ENCODE measurements around the gene RFT1. TPM values are rescaled to one million over a fixed set of nuclear protein-coding genes. Genes with fewer than 3 reads are reported as not detected.

Gene RFT1
- total and polyA plus RNA-seq, 2 of the 13 experiments (the other 11 are each of a cell fraction or from before 2014, with no cell fraction given): 23.2 to 37.0 TPM

DNA sequence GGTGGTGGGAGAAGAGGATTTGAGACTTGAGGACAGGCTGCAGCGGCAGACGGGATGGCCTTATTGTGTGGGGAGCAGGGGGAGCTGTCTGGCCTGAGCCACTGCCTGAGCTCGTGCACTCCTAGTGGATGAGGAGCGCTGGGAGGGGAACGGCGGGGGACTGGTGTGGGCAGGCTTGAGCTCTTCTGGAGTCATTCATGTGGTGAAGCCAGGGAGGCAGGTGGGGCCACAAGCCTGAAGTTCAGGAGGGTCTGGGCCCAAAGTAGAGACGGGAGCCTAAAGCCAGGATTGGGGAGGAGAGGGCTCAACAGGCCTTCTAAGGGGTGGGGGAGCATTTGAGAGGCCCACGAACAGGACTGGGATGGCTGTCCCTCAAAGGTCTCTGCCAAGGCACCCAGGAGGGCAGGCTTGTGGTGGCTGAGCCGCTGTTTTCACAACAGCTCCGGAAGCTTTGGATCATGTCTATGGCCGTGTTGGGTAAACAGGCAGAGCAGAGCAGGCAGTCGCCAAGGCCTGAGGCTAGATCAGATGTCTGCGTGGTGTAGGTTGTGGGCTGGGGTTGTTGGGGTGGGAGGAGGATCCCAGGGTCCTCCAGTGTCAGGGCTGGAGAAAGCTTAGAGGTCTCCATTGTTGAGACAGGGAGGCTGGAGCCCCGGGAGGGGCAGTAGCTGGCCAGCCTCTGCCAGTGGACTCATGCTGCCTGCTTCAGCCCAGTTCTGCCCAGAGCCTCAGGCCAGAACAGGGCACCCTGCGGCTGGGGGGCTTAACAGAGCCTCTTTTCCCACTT, 39.0 kb upstream of the RFT1 start (continued):
- TF ChIP-seq AHR (CRISPR knock-in tag; IDR thresholded peaks at IDR 0.05): no peak
- TF ChIP-seq ZNF547 (CRISPR knock-in tag; IDR thresholded peaks at IDR 0.05): no peak
- no peak for TF ChIP-seq MAFK (conservative IDR thresholded peaks at IDR 0.05 in 1 of 2, IDR thresholded peaks at IDR 0.05 in 1 of 2; ENCODE audit: low read length in 2 of 2)
- no peak for TF ChIP-seq ZNF10 (CRISPR knock-in tag; IDR thresholded peaks at IDR 0.05; ENCODE audit: borderline replicate concordance, low read depth)
- TF ChIP-seq CEBPB (IDR thresholded peaks at IDR 0.05; ENCODE audit: borderline replicate concordance, low read depth, low read length): peak; percentile 29; the same call in 1 of the 2 replicates
- TF ChIP-seq, protein P1, sequence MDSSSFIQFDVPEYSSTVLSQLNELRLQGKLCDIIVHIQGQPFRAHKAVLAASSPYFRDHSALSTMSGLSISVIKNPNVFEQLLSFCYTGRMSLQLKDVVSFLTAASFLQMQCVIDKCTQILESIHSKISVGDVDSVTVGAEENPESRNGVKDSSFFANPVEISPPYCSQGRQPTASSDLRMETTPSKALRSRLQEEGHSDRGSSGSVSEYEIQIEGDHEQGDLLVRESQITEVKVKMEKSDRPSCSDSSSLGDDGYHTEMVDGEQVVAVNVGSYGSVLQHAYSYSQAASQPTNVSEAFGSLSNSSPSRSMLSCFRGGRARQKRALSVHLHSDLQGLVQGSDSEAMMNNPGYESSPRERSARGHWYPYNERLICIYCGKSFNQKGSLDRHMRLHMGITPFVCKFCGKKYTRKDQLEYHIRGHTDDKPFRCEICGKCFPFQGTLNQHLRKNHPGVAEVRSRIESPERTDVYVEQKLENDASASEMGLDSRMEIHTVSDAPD (CRISPR knock-in tag; IDR thresholded peaks at IDR 0.05): peak; percentile 68; the same call in 1 of the 2 replicates
- TF ChIP-seq ZNF337 (CRISPR knock-in tag; IDR thresholded peaks at IDR 0.05; ENCODE audit: borderline replicate concordance, low read depth): no peak
- TF ChIP-seq, protein P2, sequence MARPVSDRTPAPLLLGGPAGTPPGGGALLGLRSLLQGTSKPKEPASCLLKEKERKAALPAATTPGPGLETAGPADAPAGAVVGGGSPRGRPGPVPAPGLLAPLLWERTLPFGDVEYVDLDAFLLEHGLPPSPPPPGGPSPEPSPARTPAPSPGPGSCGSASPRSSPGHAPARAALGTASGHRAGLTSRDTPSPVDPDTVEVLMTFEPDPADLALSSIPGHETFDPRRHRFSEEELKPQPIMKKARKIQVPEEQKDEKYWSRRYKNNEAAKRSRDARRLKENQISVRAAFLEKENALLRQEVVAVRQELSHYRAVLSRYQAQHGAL (CRISPR knock-in tag; IDR thresholded peaks at IDR 0.05; ENCODE audit: not compliant biosample characterization): no peak
- no peak for TF ChIP-seq FOXA1 (IDR thresholded peaks at IDR 0.05)
- TF ChIP-seq FOXA1 (CRISPR knock-in tag; IDR thresholded peaks at IDR 0.05): peak; percentile 91
- TF ChIP-seq, protein P3, sequence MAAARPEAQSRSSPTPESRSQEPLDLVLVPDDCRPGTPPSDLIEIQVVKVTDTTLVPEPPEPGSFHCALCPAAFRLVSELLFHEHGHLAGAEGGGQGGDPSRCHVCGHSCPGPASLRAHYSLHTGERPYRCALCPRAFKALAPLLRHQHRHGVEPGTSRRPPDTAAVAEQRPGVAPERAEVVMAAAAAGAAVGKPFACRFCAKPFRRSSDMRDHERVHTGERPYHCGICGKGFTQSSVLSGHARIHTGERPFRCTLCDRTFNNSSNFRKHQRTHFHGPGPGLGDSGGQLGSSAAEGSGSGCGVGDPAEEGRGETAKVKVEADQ (CRISPR knock-in tag; IDR thresholded peaks at IDR 0.05; ENCODE audit: borderline replicate concordance): no peak
- TF ChIP-seq, protein P4, sequence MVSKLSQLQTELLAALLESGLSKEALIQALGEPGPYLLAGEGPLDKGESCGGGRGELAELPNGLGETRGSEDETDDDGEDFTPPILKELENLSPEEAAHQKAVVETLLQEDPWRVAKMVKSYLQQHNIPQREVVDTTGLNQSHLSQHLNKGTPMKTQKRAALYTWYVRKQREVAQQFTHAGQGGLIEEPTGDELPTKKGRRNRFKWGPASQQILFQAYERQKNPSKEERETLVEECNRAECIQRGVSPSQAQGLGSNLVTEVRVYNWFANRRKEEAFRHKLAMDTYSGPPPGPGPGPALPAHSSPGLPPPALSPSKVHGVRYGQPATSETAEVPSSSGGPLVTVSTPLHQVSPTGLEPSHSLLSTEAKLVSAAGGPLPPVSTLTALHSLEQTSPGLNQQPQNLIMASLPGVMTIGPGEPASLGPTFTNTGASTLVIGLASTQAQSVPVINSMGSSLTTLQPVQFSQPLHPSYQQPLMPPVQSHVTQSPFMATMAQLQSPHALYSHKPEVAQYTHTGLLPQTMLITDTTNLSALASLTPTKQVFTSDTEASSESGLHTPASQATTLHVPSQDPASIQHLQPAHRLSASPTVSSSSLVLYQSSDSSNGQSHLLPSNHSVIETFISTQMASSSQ (IDR thresholded peaks at IDR 0.05; ENCODE audit: low read depth): no peak
- TF ChIP-seq, protein P4 (CRISPR knock-in tag; IDR thresholded peaks at IDR 0.05; ENCODE audit: borderline replicate concordance): no peak
- peak; percentile 74 for TF ChIP-seq ZFX (CRISPR knock-in tag; IDR thresholded peaks at IDR 0.05; ENCODE audit: low read depth)
- TF ChIP-seq CENPT (CRISPR knock-in tag; IDR thresholded peaks at IDR 0.05; ENCODE audit: low read depth): no peak
